Heart right ventricle (tissue), 16 donors: ENCODE measurements around the gene CHST6. TPM values are rescaled to one million over a fixed set of nuclear protein-coding genes. Genes with fewer than 3 reads are reported as not detected.
"Not testable (repeated sequence)": the region's sequence is repeated elsewhere in the genome, so short reads cannot be mapped to it uniquely, and the experiment has no call there.

Experiments used
- ATAC-seq, 8 donors: fragments of 200-7000 bp; cut with Tn5 transposase; one replicate each; pipeline ENCODE4 v1.9.1; 2020; ENCODE audit warnings: mild to moderate bottlenecking in 8 of 8, moderate library complexity in 8 of 8, moderate number of reproducible peaks in 1 of 8
- DNase-seq, 2 donors: peaks; one replicate each; pipeline ENCODE4 v3.0.0-alpha.2; 2020
- H3K27ac ChIP-seq, 10 donors: fragments of 200-600 bp; sonication (generic) in 2 of 10; one replicate each; pipeline versions ENCODE4 v1.5.0 to v1.8.0; 2020 to 2022; ENCODE audit warnings: mild to moderate bottlenecking in 3 of 10
- H3K27me3 ChIP-seq, 7 donors: fragments of 200-600 bp; one replicate each; pipeline ENCODE4 v1.8.0; 2021 to 2022; ENCODE audit warnings: mild to moderate bottlenecking in 2 of 7
- H3K36me3 ChIP-seq, 9 donors: fragments of 200-600 bp; sonication (generic) in 1 of 9; one replicate each; pipeline versions ENCODE4 v1.5.0 to v1.8.0; 2020 to 2022; ENCODE audit warnings: mild to moderate bottlenecking in 2 of 9
- H3K4me1 ChIP-seq, 9 donors: fragments of 200-600 bp; sonication (generic) in 1 of 9; one replicate each; pipeline versions ENCODE4 v1.5.0 to v1.8.0; 2020 to 2022; ENCODE audit warnings: mild to moderate bottlenecking in 4 of 9
- H3K4me3 ChIP-seq, 10 donors: fragments of 200-600 bp; sonication (generic) in 2 of 10; one replicate each; pipeline versions ENCODE4 v1.5.0 to v1.8.0; 2020 to 2022; ENCODE audit warnings: mild to moderate bottlenecking in 7 of 10, moderate library complexity in 2 of 10
- H3K9me3 ChIP-seq, 11 donors: fragments of 200-600 bp in 10 of 11; sonication (generic) in 2 of 11; one replicate each; pipeline versions ENCODE4 v1.5.0 to v1.8.0; 2013 to 2022; ENCODE audit warnings: mild to moderate bottlenecking in 2 of 11, control low read depth in 1 of 11, moderate library complexity in 1 of 11
- CTCF ChIP-seq, 9 donors: fragments of 200-600 bp; sonication (generic) in 2 of 9; IDR thresholded peaks; one replicate each; pipeline versions ENCODE4 v1.5.0 to v1.8.0; 2021 to 2022; ENCODE audit warnings: antibody characterized with exemption in 9 of 9, mild to moderate bottlenecking in 5 of 9, moderate library complexity in 1 of 9
- WGBS, 2 donors: extraction: QIAGEN DNeasy Blood & Tissue Kit; methylation state at CpG; one replicate each; pipeline ENCODE4 v1.1.7; 2013; ENCODE audit warnings: inconsistent platforms in 1 of 2; 5-methylcytosine and 5-hydroxymethylcytosine counted together
- intact Hi-C, 10 donors: fragments of 100-400 bp; cut with DNase I; formaldehyde crosslinking; loops; one replicate each; pipeline versions ENCODE4 v1.11.1 to v1.14.2; 2022
- polyA plus RNA-seq, 2 donors: library from polyadenylated mRNA; stranded (reverse); fragments of 200-250 nt; gene quantifications; one replicate each; pipeline ENCODE4 v1.2.3, GENCODE V29; 2013
- total RNA-seq, 10 donors: library from RNA; stranded (reverse); fragmentation: NEBNext Ultra II Directional in 3 of 10; extraction: Animal tissue kit (Norgen Biotek cat#: 25700) in 3 of 10; gene quantifications; one replicate each; pipeline versions ENCODE4 v1.2.1 to v1.2.4, GENCODE V29; 2021 to 2023
- donor health status: Arrhythmogenic right ventricular cardiomyopathy.
- donor health status: ischemic (EF 13 %, LVEDD 7.1; RV severe dilation, severe dysfunction).
- donor health status: healthy with polysubstance abuse.
- donor health status: DM: no; HTN: yes; CAD: no.
- donor health status: DM: no; HTN: no; CAD: no.
- donor health status: ischemic (EF 25% LVEDD 6.9; RV normal size, moderate dysfunction).
- donor health status: ischemic (EF 25% LVEDD 5.7; RV mildly dilated, moderate dysfunction).
- donor health status: healthy.
- donor health status: DM: yes; HTN: yes; CAD: no.
- donor health status: Ischemic cardiomyopathy.
- donor health status: ischemic (EF 35%, LVEDD 5.7; RV mildly dilated, moderate dysfunction).
- donor health status: nonischemic (EF 11% LVEDD 7.7; RV severe dilation, severe dysfunction).
- donor health status: DM: yes; HTN: yes; CAD: no.
- donor health status: PGD.
- donor health status: ischemic (EF 29% LVEDD 5.4; RV normal size, mild dysfunction).
- donor health status: nonischemic (EF 23%, LVEDD 6.1; RV moderate dilation, normal function).

Gene CHST6
- total and polyA plus RNA-seq, 12 donors, result 0.22 to 2.0 (median 0.86) TPM

- TF ChIP-seq CTCF (IDR thresholded peaks at IDR 0.05), result no peak
- intact Hi-C loops, result no loop called here
- no peak overlapping the region for H3K4me3 ChIP-seq
- DNase-seq (no peak), ATAC-seq (no peak)
- no peaks in the 10 kb centered on the region for H3K4me1 ChIP-seq
- no peak overlapping the region for H3K27ac ChIP-seq
- H3K27me3 ChIP-seq, result no peaks in the 10 kb centered on the region
- WGBS, 2 donors, result 91 to 97% methylated on average over 5 of the region's 5 CpGs
- H3K9me3 ChIP-seq, result no peaks in the 10 kb centered on the region
- H3K36me3 ChIP-seq, result no peaks in the 10 kb centered on the region
Observed at GRCh38 chr16:75526032-75526790, 31.0 kb upstream of the CHST6 start.

GRCh38 chr16:75519175-75519574 lies 23.9 kb upstream of the CHST6 start:
- WGBS, 2 donors, result 94 to 98% methylated on average over 6 of the region's 6 CpGs
- Histone ChIP-seq H3K27ac (no peak overlapping the region), H3K36me3 (no peaks in the 10 kb centered on the region), H3K9me3 (no peaks in the 10 kb centered on the region), H3K27me3 (no peaks in the 10 kb centered on the region), H3K4me3 (no peak overlapping the region), H3K4me1 (peaks cover 0 to 10% (median 7%) of the 10 kb centered on the region in 9 donors)
- no peak for TF ChIP-seq CTCF (IDR thresholded peaks at IDR 0.05)
- no peak for DNase-seq
- no peak for ATAC-seq
- intact Hi-C loops, result loop anchor here in 5 of 10 donors (5.0 to 10.0 kb wide), 4 partner anchors 33 to 96 kb away; partner anchors contain the start of gene TMEM231 (in 1 of the 5)

GRCh38 chr16:75516189-75516966 lies 21.1 kb upstream of the CHST6 start:
- peak overlapping the region; percentile 92 to 99 (median 98) for H3K27ac ChIP-seq
- WGBS, 2 donors, result 5 to 7% methylated on average over 32 to 42 of the region's 42 CpGs
- DNase-seq, result peak; percentile 9 to 36
- intact Hi-C loops, result loop anchor here in 6 of 10 donors (2.0 to 10.0 kb wide), 7 partner anchors 36 to 106 kb away; partner anchors contain the start of genes ADAT1 (in 2 of the 6), TMEM170A (in 1 of the 6) and TMEM231 (in 1 of the 6)
- peaks cover 0 to 10% (median 7%) of the 10 kb centered on the region in 9 donors for H3K4me1 ChIP-seq
- not testable (repeated sequence) for H3K27me3 ChIP-seq, H3K36me3 ChIP-seq, H3K9me3 ChIP-seq
- peak overlapping the region; percentile 73 to 100 (median 92) for H3K4me3 ChIP-seq
- peak in 7 of 8 donors; percentile 0 to 63 (median 26) for ATAC-seq

GRCh38 chr16:75514296-75514695 lies 19.1 kb upstream of the CHST6 start:
- 92 to 93% methylated on average over 11 of the region's 11 CpGs for WGBS, 2 donors

More at GRCh38 chr16:75514296-75514695, 19.1 kb upstream of the CHST6 start:
- TF ChIP-seq CTCF (IDR thresholded peaks at IDR 0.05), result no peak
- Histone ChIP-seq H3K9me3 (no peaks in the 10 kb centered on the region), H3K27ac (no peak overlapping the region), H3K27me3 (no peaks in the 10 kb centered on the region), H3K36me3 (no peaks in the 10 kb centered on the region), H3K4me3 (no peak overlapping the region), H3K4me1 (peaks cover 0 to 10% (median 7%) of the 10 kb centered on the region in 9 donors)
- ATAC-seq (no peak), DNase-seq (no peak)
- intact Hi-C loops, result loop anchor here in 3 of 10 donors (5.0 to 10.0 kb wide), 3 partner anchors 37 to 101 kb away; no protein-coding TSS in a partner anchor
